ENCODE data around the gene SYT9. TPM values are rescaled to one million over a fixed set of nuclear protein-coding genes. Genes with fewer than 3 reads are reported as not detected.

Gene SYT9
- total and polyA plus RNA-seq, 2 of the 8 experiments (the other 6 are each of a cell fraction or from before 2014, with no cell fraction given) = 1.5 to 2.9 TPM

DNA sequence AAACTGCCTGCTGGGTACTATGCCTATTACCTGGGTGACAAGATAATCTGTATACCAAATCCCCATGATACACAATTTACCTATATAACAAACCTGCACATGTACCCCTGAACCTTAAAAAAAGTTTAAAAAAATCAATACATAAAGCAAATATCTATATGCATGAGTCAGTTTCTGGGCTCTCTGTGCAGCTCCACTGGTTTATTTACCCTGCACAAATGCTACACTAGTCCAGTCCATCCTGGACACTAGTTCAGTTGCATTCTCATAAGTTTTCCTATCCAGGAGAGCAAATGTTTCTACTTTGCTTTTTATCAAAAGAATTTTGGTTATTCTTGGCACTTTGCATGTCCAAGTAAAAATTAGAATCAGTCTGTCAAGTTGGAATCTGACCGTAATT, 133.8 kb downstream of the SYT9 start:
- no peak overlapping the region for H3K14ac ChIP-seq (ENCODE audit: insufficient read length)
- no peaks in the 10 kb centered on the region for H3K4me1 ChIP-seq (replicated peaks in 1 of 4; ENCODE audit: control insufficient read depth in 3 of 4, insufficient read depth in 4 of 4, low read length in 3 of 4)
- H3K23ac ChIP-seq (ENCODE audit: insufficient read length) = no peak overlapping the region
- no peak overlapping the region for H4K5ac ChIP-seq (ENCODE audit: insufficient read length, low read depth, low read length)
- ChIA-PET POLR2A (ENCODE audit: partially characterized antibody) (no interaction called here), CTCF (ENCODE audit: partially characterized antibody) (no interaction called here)
- no peaks in the 10 kb centered on the region for H3K23me2 ChIP-seq (ENCODE audit: low read depth, low read length)
- H3K9ac ChIP-seq (replicated peaks in 1 of 4; ENCODE audit: extremely low read depth in 1 of 4, low read depth in 3 of 4, low read length in 3 of 4) = no peak overlapping the region
- no peaks in the 10 kb centered on the region for H3K27me3 ChIP-seq (replicated peaks in 1 of 4; ENCODE audit: control insufficient read depth in 3 of 4, extremely low read depth in 1 of 4, insufficient read depth in 3 of 4, low read length in 3 of 4)
- no peak overlapping the region for H2BK12ac ChIP-seq (ENCODE audit: low read depth, low read length)
- H2BK5ac ChIP-seq (ENCODE audit: low read depth, low read length) = no peak overlapping the region
- no peaks in the 10 kb centered on the region for H3K79me1 ChIP-seq (ENCODE audit: low read depth, low read length)
- H3K4me3 ChIP-seq (ENCODE audit: extremely low read depth in 1 of 4, insufficient read depth in 2 of 4, low read depth in 3 of 4, low read length in 4 of 4) = no peak overlapping the region
- no peaks in the 10 kb centered on the region for H4K20me1 ChIP-seq (replicated peaks in 1 of 2; ENCODE audit: control insufficient read depth in 1 of 2, insufficient read depth in 2 of 2, low read length in 2 of 2)
- no peaks in the 10 kb centered on the region for H3K36me3 ChIP-seq (ENCODE audit: control insufficient read depth in 2 of 4, insufficient read depth in 4 of 4, low read length in 3 of 4)
- no peak overlapping the region for H4K8ac ChIP-seq (ENCODE audit: extremely low read depth, insufficient read depth, low read length)
- H2BK15ac ChIP-seq (ENCODE audit: low read length) = no peak overlapping the region
- WGBS, 2 experiments (ENCODE audit: extremely low coverage in 1 of 2, insufficient coverage in 1 of 2, insufficient read length in 1 of 2, insufficient replicate concordance in 2 of 2, low coverage in 1 of 2, low lambda C conversion rate in 2 of 2, missing lambda C conversion rate in 1 of 2) = 100% methylated on average over 1 of the region's 1 CpG; no CpG with 5 or more reads in 1 of the 2 experiments
- H2BK20ac ChIP-seq (ENCODE audit: low read length) = no peak overlapping the region
- H3K4me2 ChIP-seq (ENCODE audit: insufficient read depth in 1 of 2, low read depth in 2 of 2, low read length in 2 of 2) = no peak overlapping the region
- no peak overlapping the region for H3K56ac ChIP-seq (replicated peaks; ENCODE audit: insufficient read length, low read depth, low read length)
- TF ChIP-seq BACH1 (IDR thresholded peaks at IDR 0.05; ENCODE audit: low read length) = no peak
- TF ChIP-seq KDM1A (IDR thresholded peaks at IDR 0.05; ENCODE audit: borderline replicate concordance, low read length) = no peak
- no peak for TF ChIP-seq KDM5A (IDR thresholded peaks at IDR 0.05; ENCODE audit: low read length)
- TF ChIP-seq RFX5 (IDR thresholded peaks at IDR 0.05; ENCODE audit: borderline replicate concordance, low read depth, low read length) = no peak
- TF ChIP-seq, protein P1, sequence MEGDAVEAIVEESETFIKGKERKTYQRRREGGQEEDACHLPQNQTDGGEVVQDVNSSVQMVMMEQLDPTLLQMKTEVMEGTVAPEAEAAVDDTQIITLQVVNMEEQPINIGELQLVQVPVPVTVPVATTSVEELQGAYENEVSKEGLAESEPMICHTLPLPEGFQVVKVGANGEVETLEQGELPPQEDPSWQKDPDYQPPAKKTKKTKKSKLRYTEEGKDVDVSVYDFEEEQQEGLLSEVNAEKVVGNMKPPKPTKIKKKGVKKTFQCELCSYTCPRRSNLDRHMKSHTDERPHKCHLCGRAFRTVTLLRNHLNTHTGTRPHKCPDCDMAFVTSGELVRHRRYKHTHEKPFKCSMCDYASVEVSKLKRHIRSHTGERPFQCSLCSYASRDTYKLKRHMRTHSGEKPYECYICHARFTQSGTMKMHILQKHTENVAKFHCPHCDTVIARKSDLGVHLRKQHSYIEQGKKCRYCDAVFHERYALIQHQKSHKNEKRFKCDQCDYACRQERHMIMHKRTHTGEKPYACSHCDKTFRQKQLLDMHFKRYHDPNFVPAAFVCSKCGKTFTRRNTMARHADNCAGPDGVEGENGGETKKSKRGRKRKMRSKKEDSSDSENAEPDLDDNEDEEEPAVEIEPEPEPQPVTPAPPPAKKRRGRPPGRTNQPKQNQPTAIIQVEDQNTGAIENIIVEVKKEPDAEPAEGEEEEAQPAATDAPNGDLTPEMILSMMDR (IDR thresholded peaks at IDR 0.05; ENCODE audit: control extremely low read depth in 1 of 3, insufficient read depth in 1 of 3, low read depth in 1 of 3, low read length in 3 of 3) = no peak
- TF ChIP-seq SIRT6 (IDR thresholded peaks at IDR 0.05; ENCODE audit: low read length) = no peak
- no peak overlapping the region for H2AK5ac ChIP-seq (ENCODE audit: low read depth, low read length)
- no peaks in the 10 kb centered on the region for H3K79me2 ChIP-seq (ENCODE audit: control insufficient read depth in 1 of 2, insufficient read depth in 2 of 2, low read length in 2 of 2)
- H2AFZ ChIP-seq (ENCODE audit: low read length) = no peak overlapping the region
- DNase-seq (ENCODE audit: low read depth in 1 of 2, low spot score in 2 of 2) = no peak
- no peak overlapping the region for H3K18ac ChIP-seq (ENCODE audit: extremely low read depth, low read length)
- H4K91ac ChIP-seq (replicated peaks; ENCODE audit: insufficient read length, low read length) = no peak overlapping the region
- H3K27ac ChIP-seq (ENCODE audit: low read depth, low read length) = no peak overlapping the region
- no peak overlapping the region for H2BK120ac ChIP-seq (replicated peaks; ENCODE audit: low read depth, low read length)
- FAIRE-seq = no peak
- H3K4ac ChIP-seq (replicated peaks; ENCODE audit: insufficient read length, low read depth, low read length) = no peak overlapping the region
- no peaks in the 10 kb centered on the region for H3K9me3 ChIP-seq (ENCODE audit: insufficient read depth in 2 of 2, low read depth in 1 of 2, low read length in 1 of 2)

All from H1 (cell line).